HEK293 (cell line): ENCODE measurements around the gene PDCD1LG2.

Experiments used
- CTCF ChIA-PET: fragments of 350-600 bp; formaldehyde crosslinking; extraction: SDS; loops from one replicate; lab custom pipeline; 2021; ENCODE audit warnings: antibody characterized with exemption; lab: Yijun Ruan, JAX
- POLR2A ChIA-PET: fragments of 300-600 bp; formaldehyde crosslinking; extraction: SDS; loops from one replicate; lab custom pipeline; 2020; ENCODE audit warnings: antibody characterized with exemption, inconsistent platforms; lab: Yijun Ruan, JAX
- H3K27ac ChIP-seq: fragments of 200-500 bp; sonication (Bioruptor generic); 2 replicates; pipeline ENCODE4 v1.5.1; 2014; ENCODE audit warnings: low read depth, low read length, control low read depth, inconsistent platforms; ENCODE audit errors: extremely low read depth
- H3K36me3 ChIP-seq, 2 experiments: fragments of 200-500 bp in 1 of 2; sonication (Bioruptor generic) in 1 of 2; 1 replicate in 1 of 2; 2 replicates in 1 of 2; pipeline ENCODE4 v1.5.1; 2014 to 2017; ENCODE audit warnings: inconsistent platforms in 2 of 2, low read length in 2 of 2; ENCODE audit not compliant: control insufficient read depth in 2 of 2, insufficient read depth in 1 of 2
- H3K4me1 ChIP-seq: fragments of 200-500 bp; sonication (Bioruptor generic); 2 replicates; pipeline ENCODE4 v1.5.1; 2014; ENCODE audit warnings: mild to moderate bottlenecking, low read length, inconsistent platforms; ENCODE audit not compliant: control insufficient read depth, insufficient read depth
- H3K4me3 ChIP-seq: 2 replicates; pipeline ENCODE4 v1.5.1; 2011; ENCODE audit warnings: low read depth, mild to moderate bottlenecking, control low read depth, low read length, moderate library complexity
- H3K9me3 ChIP-seq: fragments of 200-500 bp; sonication (Bioruptor generic); 2 replicates; pipeline ENCODE4 v1.5.1; 2014; ENCODE audit warnings: low read depth, low read length, inconsistent platforms; ENCODE audit not compliant: control insufficient read depth, insufficient read depth
- GLI2 ChIP-seq: fragments of 450-650 bp; formaldehyde crosslinking; IDR thresholded peaks from 2 replicates; pipeline ENCODE4; 2017; ENCODE audit warnings: missing biosample characterization, missing genetic modification characterization, low read depth, borderline replicate concordance
- HOXA7 ChIP-seq: sonication (generic); formaldehyde crosslinking; IDR thresholded peaks from 2 replicates; pipeline ENCODE4 v1.8.1; 2022; ENCODE audit warnings: missing genetic modification reagents, borderline replicate concordance
- KLF17 ChIP-seq: fragments of 450-650 bp; formaldehyde crosslinking; IDR thresholded peaks from 2 replicates; pipeline ENCODE4 v1.5.1; 2016; ENCODE audit warnings: missing biosample characterization, missing genetic modification characterization
- OSR2 ChIP-seq: fragments of 450-650 bp; formaldehyde crosslinking; IDR thresholded peaks from 2 replicates; pipeline ENCODE4 v1.5.1; 2016; ENCODE audit warnings: missing biosample characterization, missing genetic modification characterization
- SALL2 ChIP-seq: fragments of 450-650 bp; formaldehyde crosslinking; IDR thresholded peaks from 2 replicates; pipeline ENCODE4 v1.5.0; 2017; ENCODE audit warnings: missing biosample characterization, mild to moderate bottlenecking, missing genetic modification characterization, borderline replicate concordance
- SCRT1 ChIP-seq: fragments of 450-650 bp; formaldehyde crosslinking; IDR thresholded peaks from 2 replicates; pipeline ENCODE4 v1.5.1; 2016; ENCODE audit warnings: missing biosample characterization, missing genetic modification characterization, borderline replicate concordance
- ZBTB17 ChIP-seq: fragments of 450-650 bp; formaldehyde crosslinking; IDR thresholded peaks from 2 replicates; pipeline ENCODE4 v1.5.1; 2016; ENCODE audit warnings: missing biosample characterization, missing genetic modification characterization
- ZBTB7A ChIP-seq: fragments of 450-650 bp; formaldehyde crosslinking; IDR thresholded peaks from 2 replicates; pipeline ENCODE4 v1.5.1; 2016; ENCODE audit warnings: low read depth, missing biosample characterization, missing genetic modification characterization
- ZFHX2 ChIP-seq: fragments of 450-650 bp; formaldehyde crosslinking; conservative IDR thresholded peaks from 2 replicates; pipeline ENCODE4 v1.5.1; 2016; ENCODE audit warnings: missing biosample characterization, missing genetic modification characterization
- ZFP37 ChIP-seq: fragments of 450-650 bp; formaldehyde crosslinking; IDR thresholded peaks from 2 replicates; pipeline ENCODE4 v1.5.1; 2016; ENCODE audit warnings: missing biosample characterization, missing genetic modification characterization
- ZIC2 ChIP-seq: fragments of 450-650 bp; formaldehyde crosslinking; IDR thresholded peaks from 2 replicates; pipeline ENCODE4 v1.5.1; 2016; ENCODE audit warnings: missing biosample characterization, missing genetic modification characterization
- ZNF146 ChIP-seq: fragments of 450-650 bp; formaldehyde crosslinking; IDR thresholded peaks from 2 replicates; pipeline ENCODE4 v1.5.1; 2016; ENCODE audit warnings: missing biosample characterization, missing genetic modification characterization
- ZNF214 ChIP-seq: fragments of 450-650 bp; formaldehyde crosslinking; IDR thresholded peaks from 2 replicates; pipeline ENCODE4 v1.5.1; 2017; ENCODE audit warnings: missing biosample characterization, mild to moderate bottlenecking, missing genetic modification characterization, borderline replicate concordance
- ZNF426 ChIP-seq: fragments of 450-650 bp; formaldehyde crosslinking; IDR thresholded peaks from 2 replicates; pipeline ENCODE4 v1.5.1; 2017; ENCODE audit warnings: missing biosample characterization, missing genetic modification characterization, mild to moderate bottlenecking, inconsistent platforms, moderate library complexity
- ZNF544 ChIP-seq: fragments of 450-650 bp; formaldehyde crosslinking; IDR thresholded peaks from 2 replicates; pipeline ENCODE4 v1.5.0; 2017; ENCODE audit warnings: missing biosample characterization, missing genetic modification characterization
- ZNF548 ChIP-seq: fragments of 450-650 bp; formaldehyde crosslinking; IDR thresholded peaks from 2 replicates; pipeline ENCODE4 v1.5.1; 2016; ENCODE audit warnings: missing biosample characterization, missing genetic modification characterization
- ZNF561 ChIP-seq: fragments of 450-650 bp; IDR thresholded peaks from 2 replicates; pipeline ENCODE4 v1.5.1; 2018; ENCODE audit warnings: missing biosample characterization, missing genetic modification characterization, borderline replicate concordance
- ZNF571 ChIP-seq: fragments of 450-650 bp; formaldehyde crosslinking; IDR thresholded peaks from 2 replicates; pipeline ENCODE4 v1.5.0; 2017; ENCODE audit warnings: missing biosample characterization, missing genetic modification characterization
- ZNF585B ChIP-seq: fragments of 450-650 bp; formaldehyde crosslinking; IDR thresholded peaks from 2 replicates; pipeline ENCODE4 v1.5.1; 2016; ENCODE audit warnings: missing biosample characterization, missing genetic modification characterization
- ZNF645 ChIP-seq: fragments of 450-650 bp; formaldehyde crosslinking; IDR thresholded peaks from 2 replicates; pipeline ENCODE4; 2016; ENCODE audit warnings: missing biosample characterization, missing genetic modification characterization
- ZNF670 ChIP-seq: fragments of 450-650 bp; formaldehyde crosslinking; IDR thresholded peaks from 2 replicates; pipeline ENCODE4 v1.5.1; 2016; ENCODE audit warnings: missing biosample characterization, missing genetic modification characterization, low read depth
- ZNF768 ChIP-seq: fragments of 450-650 bp; formaldehyde crosslinking; IDR thresholded peaks from 2 replicates; pipeline ENCODE4 v1.5.1; 2018; ENCODE audit warnings: missing biosample characterization, mild to moderate bottlenecking, missing genetic modification characterization
- ZSCAN23 ChIP-seq: fragments of 450-650 bp; formaldehyde crosslinking; IDR thresholded peaks from 2 replicates; pipeline ENCODE4 v1.5.1; 2016; ENCODE audit warnings: missing biosample characterization, missing genetic modification characterization

The PDCD1LG2 gene

GRCh38 chr9:5483306-5483705 is 27.0 kb upstream of the PDCD1LG2 start:
- POLR2A ChIA-PET, result interaction anchor here (0.6 to 1.0 kb wide), 2 partner anchors 47 to 145 kb away, joined by 3 read pairs; no protein-coding TSS in a partner anchor
- no peak overlapping the region for H3K4me3 ChIP-seq
- H3K4me1 ChIP-seq, result no peaks in the 10 kb centered on the region
- no peak overlapping the region for H3K27ac ChIP-seq
- TF ChIP-seq ZNF548 (no peak), ZNF214 (no peak), ZNF768 (tag by site-specific recombination) (no peak), ZNF585B (tag by site-specific recombination) (no peak), ZFP37 (tag by site-specific recombination) (no peak), KLF17 (no peak), ZBTB17 (tag by site-specific recombination) (no peak), GLI2 (tag by site-specific recombination) (no peak), ZBTB7A (tag by site-specific recombination) (no peak), ZNF571 (tag by site-specific recombination) (no peak), ZNF426 (tag by site-specific recombination) (no peak), ZNF146 (tag by site-specific recombination) (no peak), ZFHX2 (no peak)
- no peaks in the 10 kb centered on the region for H3K9me3 ChIP-seq
- no peaks in the 10 kb centered on the region for H3K36me3 ChIP-seq
- CTCF ChIA-PET, result interaction anchor here (1.0 kb wide), 1 partner anchor 116 kb away, joined by 3 read pairs; no protein-coding TSS in a partner anchor

- H3K4me3 ChIP-seq, result no peak overlapping the region
- no peaks in the 10 kb centered on the region for H3K4me1 ChIP-seq
- H3K27ac ChIP-seq, result no peak overlapping the region
- ChIA-PET CTCF (interaction anchor here (0.6 to 0.7 kb wide), 2 partner anchors 115 to 130 kb away, joined by 3 read pairs; no protein-coding TSS in a partner anchor), POLR2A (no interaction called here)
- H3K36me3 ChIP-seq, result no peaks in the 10 kb centered on the region
- no peak for TF ChIP-seq HOXA7 (CRISPR knock-in tag)
- no peak for TF ChIP-seq ZNF670 (tag by site-specific recombination)
- TF ChIP-seq ZNF645, result no peak
- TF ChIP-seq OSR2 (tag by site-specific recombination), result no peak
- no peak for TF ChIP-seq ZSCAN23 (tag by site-specific recombination)
- no peak for TF ChIP-seq ZNF561 (tag by site-specific recombination)
- no peak for TF ChIP-seq ZIC2 (tag by site-specific recombination)
- no peak for TF ChIP-seq ZNF544
- no peak for TF ChIP-seq SALL2 (tag by site-specific recombination)
- TF ChIP-seq GLI2 (tag by site-specific recombination), result no peak
- TF ChIP-seq SCRT1 (tag by site-specific recombination), result no peak
- H3K9me3 ChIP-seq, result no peaks in the 10 kb centered on the region
These were observed 24.8 kb upstream of the PDCD1LG2 start for GRCh38 chr9:5485378-5486085.
